ENCODE measurements around the gene CRTAC1. TPM values are rescaled to one million over a fixed set of nuclear protein-coding genes. Genes with fewer than 3 reads are reported as not detected.

Gene CRTAC1
- total and polyA plus RNA-seq, 10 of the 15 experiments (the other 5 are each of a cell fraction or from before 2014, with no cell fraction given), result 0.10 TPM; not detected in 9

- H3K36me3 ChIP-seq (ENCODE audit: control insufficient read depth in 2 of 2, insufficient read depth in 2 of 2, low read length in 1 of 2), result no peaks in the 10 kb centered on the region
- DNase-seq (ENCODE audit: low read depth, low spot score) (no peak), ATAC-seq (no peak), FAIRE-seq (no peak)
- SMC1A ChIA-PET (ENCODE audit: uncharacterized antibody, unreplicated experiment), result no interaction called here
- CTCF ChIA-PET, result interaction anchor here (1.1 kb wide), 1 partner anchor 14 kb away, joined by 4 read pairs; no protein-coding TSS in a partner anchor
- peaks cover 0 to 1% of the 10 kb centered on the region in 2 experiments; a peak in 2 of 4 replicates for H3K27me3 ChIP-seq (replicated peaks in 1 of 2; ENCODE audit: control insufficient read depth in 2 of 2, insufficient read depth in 2 of 2, low read length in 1 of 2)
- H3K79me2 ChIP-seq (ENCODE audit: control insufficient read depth, insufficient read depth, low read length), result no peaks in the 10 kb centered on the region
- H3K4me3 ChIP-seq, result no peak overlapping the region
- TF ChIP-seq USF1 (IDR thresholded peaks at IDR 0.05; ENCODE audit: borderline replicate concordance, extremely low read length, insufficient read depth, low read depth, low read length), result no peak
- no peak for TF ChIP-seq ZNF384 (IDR thresholded peaks at IDR 0.05; ENCODE audit: borderline replicate concordance, low read depth, low read length)
- no peak for TF ChIP-seq SIN3A (IDR thresholded peaks at IDR 0.05; ENCODE audit: low read depth, low read length)
- TF ChIP-seq ZNF217 (IDR thresholded peaks at IDR 0.05), result no peak
- no peak for TF ChIP-seq MTA3 (IDR thresholded peaks at IDR 0.05; ENCODE audit: borderline replicate concordance, low read length)
- no peak for TF ChIP-seq PAX8 (IDR thresholded peaks at IDR 0.05)
- no peak for TF ChIP-seq POLR2AphosphoS5 (IDR thresholded peaks at IDR 0.05; ENCODE audit: low read length)
- TF ChIP-seq IKZF2 (IDR thresholded peaks at IDR 0.05), result no peak
- no peak for TF ChIP-seq SMAD5 (IDR thresholded peaks at IDR 0.05; ENCODE audit: low read depth)
- no peak for TF ChIP-seq TAF1 (IDR thresholded peaks at IDR 0.05; ENCODE audit: borderline replicate concordance, low read depth, low read length)
- TF ChIP-seq SRF (IDR thresholded peaks at IDR 0.05; ENCODE audit: low read depth in 2 of 2, low read length in 2 of 2), result no peak
- H3K4me1 ChIP-seq (ENCODE audit: control insufficient read depth, insufficient read depth, low read length), result no peaks in the 10 kb centered on the region
- H3K9me3 ChIP-seq (replicated peaks; ENCODE audit: control insufficient read depth, insufficient read depth, low read length), result no peaks in the 10 kb centered on the region
- H3K27ac ChIP-seq (ENCODE audit: control insufficient read depth, insufficient read depth), result no peak overlapping the region
- H3K9ac ChIP-seq (ENCODE audit: control insufficient read depth, insufficient read depth, low read length), result no peak overlapping the region
- RAD21 ChIA-PET (ENCODE audit: unreplicated experiment), result no interaction called here
- BruUV-seq (replicated peaks), result no TSS peak
- H4K20me1 ChIP-seq (ENCODE audit: control insufficient read depth, insufficient read depth), result no peaks in the 10 kb centered on the region; the same call in 1 of the 2 replicates
- 79% methylated on average over 10 of the region's 10 CpGs for WGBS (ENCODE audit: insufficient coverage, insufficient replicate concordance, low lambda C conversion rate, missing lambda C conversion rate)
- no peak overlapping the region for H3K4me2 ChIP-seq (ENCODE audit: control insufficient read depth, insufficient read depth)
- POLR2A ChIA-PET, result no interaction called here
- no peak overlapping the region for H2AFZ ChIP-seq (ENCODE audit: control insufficient read depth, low read depth, low read length)
- in situ Hi-C loops (cut with MboI) (no loop called here), intact Hi-C loops (cut with micrococcal nuclease; ENCODE audit: unreplicated experiment) (no loop called here)
Observed at GRCh38 chr10:98060079-98060478, 29.7 kb upstream of the CRTAC1 start.

Measured in GM12878 (cell line).